ENCODE measurements around the gene FMN1.

The FMN1 gene

GRCh38 chr15:32746116-32746857 is 448.2 kb downstream of the FMN1 start:
- DNase-seq, result no peak

- no peak for DNase-seq
Observed at GRCh38 chr15:32743411-32744140, 450.9 kb downstream of the FMN1 start.

- DNase-seq, result no peak
Observed at GRCh38 chr15:32739522-32740063, 454.9 kb downstream of the FMN1 start.

GRCh38 chr15:32738666-32739065 is 455.8 kb downstream of the FMN1 start:
- DNase-seq, result no peak

- DNase-seq, result no peak
Observed at GRCh38 chr15:32737304-32737703, 457.2 kb downstream of the FMN1 start.

DNA sequence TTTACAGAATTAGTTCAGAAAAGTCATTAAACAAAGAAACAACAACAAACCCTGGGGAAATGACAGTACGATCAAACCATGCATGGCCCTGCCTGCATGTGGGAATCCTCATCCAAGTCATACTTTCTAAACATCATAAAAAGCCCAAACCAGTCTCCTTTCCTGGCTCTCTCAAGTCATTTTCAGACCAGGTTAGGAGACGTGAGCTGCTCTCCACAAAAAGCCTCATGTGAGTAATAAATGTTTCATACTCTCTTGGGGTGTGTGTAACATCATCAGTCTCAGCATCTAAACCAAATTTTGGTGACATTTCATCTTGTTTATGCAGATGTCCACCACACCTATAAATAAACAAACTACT is 457.8 kb downstream of the FMN1 start:
- no peak for DNase-seq

DNA sequence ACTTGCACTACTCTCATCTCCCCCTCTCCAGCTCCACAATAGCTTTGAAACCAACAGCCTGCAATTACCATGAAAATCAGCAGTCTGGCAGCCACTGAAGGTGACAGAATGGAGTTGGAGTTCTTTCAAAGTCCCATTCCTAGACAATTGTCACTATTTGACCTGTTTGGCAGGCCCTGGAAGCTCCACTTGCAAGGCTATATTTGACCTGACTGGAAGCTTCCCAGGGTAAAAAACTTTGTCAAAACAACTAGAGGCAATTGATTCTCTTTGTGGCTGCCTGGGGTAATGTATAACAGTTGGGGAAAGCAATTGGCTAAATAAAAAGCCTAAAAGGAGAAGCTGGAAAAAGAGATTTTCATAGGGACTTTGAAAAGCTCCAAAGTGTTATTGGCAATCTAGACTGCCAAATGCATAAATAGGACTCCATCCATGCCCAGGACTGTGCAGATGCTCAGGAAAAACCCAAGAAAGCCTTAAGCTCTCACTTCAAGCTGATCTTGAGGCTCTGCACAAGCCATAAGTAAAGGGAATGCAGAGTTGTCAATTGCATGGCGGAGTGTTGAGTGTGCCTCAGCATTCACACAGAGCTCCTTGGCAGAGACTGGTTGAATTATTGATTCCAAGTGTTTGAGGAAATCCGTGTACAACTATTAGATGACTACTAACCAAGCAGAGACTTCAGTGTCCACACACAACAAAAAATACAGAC is 458.4 kb downstream of the FMN1 start:
- no peak for DNase-seq

DNA sequence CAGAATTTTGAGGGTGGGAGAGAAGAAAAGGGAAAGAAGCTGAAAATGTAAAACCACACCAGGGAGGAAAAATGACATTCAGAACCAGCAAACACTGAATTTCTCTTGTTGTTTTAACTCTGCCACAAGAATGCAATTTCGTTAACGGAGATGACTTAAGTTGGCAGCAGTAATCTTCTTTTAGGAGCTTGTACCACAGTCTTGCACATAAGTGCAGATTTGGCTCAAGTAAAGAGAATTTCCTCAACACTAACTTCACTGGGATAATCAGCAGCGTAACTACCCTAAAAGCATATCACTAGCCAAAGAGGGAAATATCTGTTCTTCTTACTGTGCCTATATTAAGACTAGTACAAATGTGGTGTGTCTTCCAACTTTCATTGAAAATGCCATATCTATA is 461.2 kb downstream of the FMN1 start:
- DNase-seq, result no peak

DNA sequence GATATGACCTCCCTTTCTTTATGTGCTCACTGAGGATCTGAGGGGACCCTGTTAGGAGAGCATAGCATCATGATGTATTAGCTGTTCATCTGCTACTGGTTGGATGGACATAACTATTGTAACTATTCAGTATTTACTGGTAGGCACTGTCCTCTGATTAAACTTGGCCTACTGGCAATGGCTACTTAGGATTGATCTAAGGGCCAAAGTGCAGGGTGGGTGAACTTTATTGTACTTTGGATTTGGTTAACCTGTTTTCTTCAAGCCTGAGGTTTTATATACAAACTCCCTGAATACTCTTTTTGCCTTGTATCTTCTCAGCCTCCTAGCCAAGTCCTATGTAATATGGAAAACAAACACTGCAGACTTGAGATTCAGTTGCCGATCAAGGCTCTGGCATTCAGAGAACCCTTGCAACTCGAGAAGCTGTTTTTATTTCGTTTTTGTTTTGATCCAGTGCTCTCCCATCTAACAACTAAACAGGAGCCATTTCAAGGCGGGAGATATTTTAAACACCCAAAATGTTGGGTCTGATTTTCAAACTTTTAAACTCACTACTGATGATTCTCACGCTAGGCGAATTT is 461.8 kb downstream of the FMN1 start:
- no peak for DNase-seq

- DNase-seq, result peak in 1 of 2 donors; percentile 2
Observed at GRCh38 chr15:32730677-32731654, 463.5 kb downstream of the FMN1 start.

GRCh38 chr15:32729700-32730395 is 464.7 kb downstream of the FMN1 start:
- no peak for DNase-seq

DNA sequence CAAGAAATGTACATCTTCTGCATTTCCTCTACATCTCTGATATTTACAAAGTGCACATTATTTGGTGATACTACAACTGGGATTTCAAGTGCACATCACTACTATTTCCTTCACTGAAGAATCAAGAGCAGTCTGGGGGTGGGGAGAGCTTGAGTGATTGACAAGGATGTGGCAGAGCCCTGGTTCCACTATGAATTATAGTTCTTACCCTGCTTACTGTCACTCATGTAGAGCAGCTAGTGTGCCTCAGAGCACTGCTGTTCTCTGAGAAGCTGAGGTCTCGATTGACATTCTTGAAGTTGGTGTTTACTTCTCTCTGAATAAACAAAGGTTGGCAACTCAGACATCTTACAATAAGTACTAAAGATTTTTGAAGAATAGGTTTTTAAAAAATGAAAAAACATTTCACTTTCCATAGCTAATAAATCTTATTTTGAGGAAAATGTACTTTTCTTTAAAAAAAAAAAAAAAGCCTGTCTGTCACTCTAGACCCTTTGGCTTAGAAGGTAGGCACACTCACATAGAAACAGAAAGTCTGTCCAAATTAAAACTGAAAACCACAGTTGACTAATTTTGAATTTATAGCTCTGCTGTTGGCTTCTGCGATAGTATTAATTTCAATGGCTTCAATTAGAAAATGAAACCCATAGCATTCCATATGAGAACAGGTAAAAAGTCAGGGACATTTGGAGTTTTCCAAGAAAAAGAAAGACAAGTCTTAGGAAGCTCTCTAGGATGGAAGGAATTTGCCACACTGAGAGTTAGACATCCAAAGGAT is 471.2 kb downstream of the FMN1 start:
- no peak for DNase-seq

GRCh38 chr15:32722136-32722535 is 472.4 kb downstream of the FMN1 start:
- DNase-seq, result no peak

DNA sequence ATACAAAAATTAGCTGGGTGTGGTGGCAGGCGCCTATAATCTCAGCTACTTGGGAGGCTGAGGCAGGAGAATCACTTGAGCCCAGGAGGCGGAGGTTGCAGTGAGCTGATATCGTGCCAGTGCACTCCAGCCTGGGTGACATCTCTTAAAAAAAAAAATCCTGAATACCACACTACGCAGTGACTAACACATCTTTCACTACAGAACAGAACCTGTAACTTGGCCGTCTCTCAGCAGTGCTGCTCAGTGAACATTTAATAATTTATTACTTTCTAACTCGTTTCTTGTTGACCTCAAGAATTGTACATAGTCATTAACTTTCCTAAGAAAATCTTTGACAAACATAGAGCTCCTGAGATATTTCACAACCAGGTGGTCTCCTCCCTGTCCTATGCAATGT is 472.9 kb downstream of the FMN1 start:
- no peak for DNase-seq

DNA sequence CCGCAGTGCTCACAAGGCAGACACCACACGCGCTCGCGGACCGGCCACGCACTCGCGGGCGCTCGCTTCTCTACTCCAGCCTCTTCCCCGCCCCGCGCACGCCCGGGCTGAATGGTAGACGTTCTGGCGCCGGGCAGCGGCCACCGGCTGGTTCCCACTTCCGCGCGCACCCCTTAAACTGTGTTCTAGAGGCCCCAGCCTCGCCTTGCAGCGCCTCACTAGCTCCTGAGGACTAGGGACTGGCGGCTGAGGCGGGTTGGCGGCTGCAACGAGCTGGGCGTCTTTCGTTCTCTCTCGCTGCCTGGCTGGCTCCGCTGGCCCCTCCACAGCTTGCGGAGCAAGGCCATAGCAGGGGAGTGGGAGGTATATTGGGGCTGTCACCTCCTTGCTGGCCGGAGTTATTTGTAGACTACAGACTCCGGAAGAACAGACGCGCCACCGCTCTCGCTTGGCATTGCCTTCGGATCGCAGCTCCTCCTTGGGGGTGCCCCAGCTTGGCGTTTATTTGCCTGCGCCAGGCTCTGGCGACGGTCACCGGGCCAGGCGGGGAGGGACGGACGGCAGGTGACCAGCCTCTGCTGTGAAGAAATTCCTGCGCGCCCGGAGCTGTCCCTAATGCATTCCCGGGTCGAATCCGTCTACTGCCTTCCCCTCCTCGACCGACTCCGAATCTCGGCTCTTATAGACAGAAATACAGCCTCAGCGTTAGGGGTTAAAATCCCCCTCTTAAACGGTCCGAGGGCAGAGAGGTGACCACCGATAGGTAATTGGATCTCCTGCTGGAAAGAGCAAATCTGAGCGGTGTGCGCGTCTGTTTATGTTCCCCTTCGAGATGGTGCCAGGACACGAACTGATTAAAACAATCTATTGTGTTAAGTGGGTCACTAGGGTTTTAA is 475.4 kb downstream of the FMN1 start:
- DNase-seq, result no peak

DNA sequence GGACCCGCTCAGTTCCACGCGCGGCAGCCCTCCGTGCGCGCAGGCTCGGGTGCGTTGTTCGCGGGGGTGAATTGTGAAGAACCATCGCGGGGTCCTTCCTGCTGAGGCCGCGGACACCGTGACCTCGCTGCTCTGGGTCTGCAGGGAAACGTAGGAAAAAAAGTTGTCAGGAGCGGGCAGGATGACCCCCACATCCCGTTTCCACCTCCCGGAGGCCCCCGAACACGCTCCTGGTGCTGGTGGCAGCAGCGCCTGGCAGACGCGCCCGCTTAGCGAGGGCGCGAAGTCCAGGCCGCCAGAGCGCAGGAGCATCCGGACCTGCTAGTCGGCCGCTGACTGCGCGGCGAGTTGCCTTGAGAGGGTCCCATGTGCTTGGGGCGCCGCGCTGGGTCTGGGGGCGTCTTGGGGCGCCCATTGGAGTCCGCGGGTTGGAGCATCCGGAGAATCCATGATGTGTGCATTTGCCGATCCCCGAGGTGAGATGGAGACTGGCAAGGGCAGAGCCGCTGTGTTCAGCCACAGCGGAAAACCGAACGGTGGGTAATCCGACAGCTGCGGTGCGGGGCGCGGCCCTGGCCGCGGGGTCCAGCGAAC is 476.2 kb downstream of the FMN1 start:
- DNase-seq, result no peak

DNA sequence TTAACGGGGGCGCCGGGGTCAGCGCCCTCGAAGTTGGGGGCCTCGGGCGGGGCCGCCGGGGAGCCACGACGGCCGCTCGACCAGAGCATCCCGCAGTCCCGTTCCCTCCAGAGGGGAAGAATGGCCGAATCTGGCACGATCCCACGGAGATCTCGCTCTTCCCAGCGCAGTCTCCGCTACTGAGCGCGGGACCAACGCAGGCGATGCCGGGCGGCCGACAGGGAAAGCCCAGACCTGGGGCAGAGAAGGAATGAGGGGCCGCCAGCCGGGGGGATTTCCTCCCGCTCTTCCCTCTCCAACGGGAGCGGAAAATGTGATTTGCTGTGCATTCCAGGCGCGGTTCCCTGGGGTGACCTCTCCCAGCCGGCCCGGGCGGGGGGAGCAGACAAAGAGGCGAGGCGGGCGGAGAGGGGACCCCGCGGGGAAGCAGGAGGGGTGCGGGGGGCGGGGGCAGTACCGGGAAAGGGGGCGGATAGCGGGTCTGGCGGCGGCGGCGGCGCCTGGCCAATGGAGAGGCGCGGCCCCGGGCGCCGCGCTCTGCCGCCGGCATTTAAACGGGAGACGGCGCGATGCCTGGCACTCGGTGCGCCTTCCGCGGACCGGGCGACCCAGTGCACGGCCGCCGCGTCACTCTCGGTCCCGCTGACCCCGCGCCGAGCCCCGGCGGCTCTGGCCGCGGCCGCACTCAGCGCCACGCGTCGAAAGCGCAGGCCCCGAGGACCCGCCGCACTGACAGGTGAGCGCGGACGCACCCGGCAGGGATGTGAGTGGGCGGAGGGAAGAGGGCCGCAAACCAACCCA is 476.9 kb downstream of the FMN1 start, which contains the start of gene GREM1:
Gene GREM1 (plus strand): TSS at position 579 of the 801 bp plus-strand sequence. CDS start 12,687 bp downstream, outside the sequence.
- no peak for DNase-seq

- DNase-seq, result no peak
Observed at GRCh38 chr15:32716915-32717425, 477.5 kb downstream of the FMN1 start.

All from CD4-positive, alpha-beta T cell treated with Interferon alpha-2 for 1 hour (primary cell).